HFF-Myc (cell line): ENCODE results near the gene TBX10.

Experiments used
- DNase-seq: peaks from one replicate; pipeline ENCODE4 v3.0.0-alpha.2; 2011; ENCODE audit warnings: low read depth; ENCODE audit errors: extremely low read depth
- H3K4me3 ChIP-seq: replicated peaks from 2 replicates; pipeline ENCODE4 v1.5.1; 2011; ENCODE audit warnings: low read depth, mild to moderate bottlenecking, control low read depth, low read length
- CTCF ChIP-seq: IDR thresholded peaks from 2 replicates; pipeline ENCODE4 v1.5.1; 2012; ENCODE audit warnings: mild to moderate bottlenecking, low read depth, low read length, control low read depth; ENCODE audit errors: missing control alignments

The TBX10 gene

GRCh38 chr11:67674442-67674871 lies 34.9 kb upstream of the TBX10 start, which contains the start of gene ALDH3B2:
ALDH3B2 (minus strand) TSS chr11:67674623; CDS start chr11:67666935, 7,688 bp downstream.
- no peak for DNase-seq
- H3K4me3 ChIP-seq: no peak within 1 kb of the TSS
- no peak for TF ChIP-seq CTCF

GRCh38 chr11:67673902-67674301 lies 34.3 kb upstream of the TBX10 start:
- no peak for DNase-seq
- no peak overlapping the region for H3K4me3 ChIP-seq
- TF ChIP-seq CTCF: no peak

GRCh38 chr11:67673358-67673757 lies 33.8 kb upstream of the TBX10 start:
- H3K4me3 ChIP-seq: no peak overlapping the region
- no peak for DNase-seq
- TF ChIP-seq CTCF: no peak

- H3K4me3 ChIP-seq: no peak overlapping the region
- TF ChIP-seq CTCF: no peak
- DNase-seq: no peak
Measured at GRCh38 chr11:67671211-67671520, 31.6 kb upstream of the TBX10 start.

- no peak overlapping the region for H3K4me3 ChIP-seq
- TF ChIP-seq CTCF: no peak
- DNase-seq: no peak
Measured at GRCh38 chr11:67670316-67671210, 31.0 kb upstream of the TBX10 start.

GRCh38 chr11:67668192-67668551 lies 28.6 kb upstream of the TBX10 start:
- no peak for DNase-seq
- TF ChIP-seq CTCF: no peak

More at GRCh38 chr11:67668192-67668551, 28.6 kb upstream of the TBX10 start:
- H3K4me3 ChIP-seq: no peak overlapping the region
